Osteocyte (in vitro differentiated cells): ENCODE measurements around the gene ORC1. TPM values are rescaled to one million over a fixed set of nuclear protein-coding genes. Genes with fewer than 3 reads are reported as not detected.

ENCODE experiments used
- DNase-seq: peaks from one replicate; pipeline ENCODE4 v3.0.0; 2021; ENCODE audit warnings: mixed read lengths; ENCODE audit not compliant: unreplicated experiment; ENCODE audit errors: extremely low spot score
- H3K27ac Mint-ChIP-seq: one replicate; pipeline ENCODE4 v1.8.0; 2021; ENCODE audit warnings: mild to moderate bottlenecking, mixed read lengths; ENCODE audit not compliant: unreplicated experiment
- H3K27me3 Mint-ChIP-seq: one replicate; pipeline ENCODE4 v1.8.0; 2021; ENCODE audit warnings: mixed read lengths; ENCODE audit not compliant: unreplicated experiment
- H3K36me3 Mint-ChIP-seq: one replicate; pipeline ENCODE4 v1.8.0; 2021; ENCODE audit warnings: mixed read lengths; ENCODE audit not compliant: unreplicated experiment
- H3K4me1 Mint-ChIP-seq: one replicate; pipeline ENCODE4 v1.8.0; 2021; ENCODE audit warnings: mixed read lengths; ENCODE audit not compliant: unreplicated experiment
- H3K4me3 Mint-ChIP-seq: one replicate; pipeline ENCODE4 v1.8.0; 2021; ENCODE audit warnings: mild to moderate bottlenecking, moderate library complexity, mixed read lengths; ENCODE audit not compliant: unreplicated experiment
- H3K9me3 Mint-ChIP-seq: one replicate; pipeline ENCODE4 v1.8.0; 2021; ENCODE audit warnings: mixed read lengths; ENCODE audit not compliant: unreplicated experiment
- total RNA-seq: library from RNA; stranded (reverse); gene quantifications from 2 replicates; pipeline ENCODE4 v1.2.1, GENCODE V29; 2021
- TF ChIP-seq, protein P1 (sequence below): fragments of 200-600 bp; sonication (generic); IDR thresholded peaks from 2 replicates; pipeline ENCODE4 v1.5.0; 2021; ENCODE audit warnings: antibody characterized with exemption, mild to moderate bottlenecking, moderate library complexity

ORC1 gene
- total RNA-seq, 1 donor from 2014 or later, result 3.0 TPM

DNA sequence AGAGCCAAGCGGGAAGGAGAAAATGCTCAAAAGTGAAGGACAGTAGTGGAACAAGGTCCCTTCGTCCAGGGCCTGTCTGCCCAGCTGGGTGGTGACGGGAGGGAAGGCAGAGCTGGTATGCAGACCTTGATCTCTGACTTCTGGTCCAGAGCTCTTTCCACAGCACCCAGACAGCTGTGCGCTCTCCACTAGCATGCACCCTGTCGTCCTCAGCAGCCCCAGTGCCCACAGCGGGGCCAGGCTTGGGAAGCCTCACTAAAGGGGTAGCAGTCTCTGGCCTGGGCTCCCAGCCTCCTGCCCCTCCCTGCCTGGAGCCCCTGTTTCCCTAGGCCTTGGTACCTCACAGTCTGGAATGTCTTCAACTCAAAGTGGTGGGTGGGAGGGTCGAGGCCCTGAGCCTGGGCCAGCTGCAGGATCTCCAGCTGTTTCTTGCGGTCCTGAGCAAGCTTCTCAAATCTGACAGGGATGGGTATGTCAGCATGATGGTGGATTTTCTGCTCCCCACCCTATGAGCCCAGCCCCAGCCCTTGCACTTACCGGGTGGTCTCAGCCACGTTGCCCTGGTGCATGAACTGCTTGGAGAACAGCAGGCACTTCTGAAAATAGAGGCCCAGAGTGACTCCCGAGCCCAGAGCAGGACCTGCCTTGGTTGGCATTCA is 48.2 kb downstream of the ORC1 start:
- no peak for DNase-seq
- H3K4me3 Mint-ChIP-seq, result no peak overlapping the region
- peaks cover 63% of the 10 kb centered on the region for H3K36me3 Mint-ChIP-seq
- H3K27me3 Mint-ChIP-seq, result no peaks in the 10 kb centered on the region
- no peaks in the 10 kb centered on the region for H3K9me3 Mint-ChIP-seq
- no peak overlapping the region for H3K27ac Mint-ChIP-seq
- no peaks in the 10 kb centered on the region for H3K4me1 Mint-ChIP-seq
- TF ChIP-seq, protein P1, sequence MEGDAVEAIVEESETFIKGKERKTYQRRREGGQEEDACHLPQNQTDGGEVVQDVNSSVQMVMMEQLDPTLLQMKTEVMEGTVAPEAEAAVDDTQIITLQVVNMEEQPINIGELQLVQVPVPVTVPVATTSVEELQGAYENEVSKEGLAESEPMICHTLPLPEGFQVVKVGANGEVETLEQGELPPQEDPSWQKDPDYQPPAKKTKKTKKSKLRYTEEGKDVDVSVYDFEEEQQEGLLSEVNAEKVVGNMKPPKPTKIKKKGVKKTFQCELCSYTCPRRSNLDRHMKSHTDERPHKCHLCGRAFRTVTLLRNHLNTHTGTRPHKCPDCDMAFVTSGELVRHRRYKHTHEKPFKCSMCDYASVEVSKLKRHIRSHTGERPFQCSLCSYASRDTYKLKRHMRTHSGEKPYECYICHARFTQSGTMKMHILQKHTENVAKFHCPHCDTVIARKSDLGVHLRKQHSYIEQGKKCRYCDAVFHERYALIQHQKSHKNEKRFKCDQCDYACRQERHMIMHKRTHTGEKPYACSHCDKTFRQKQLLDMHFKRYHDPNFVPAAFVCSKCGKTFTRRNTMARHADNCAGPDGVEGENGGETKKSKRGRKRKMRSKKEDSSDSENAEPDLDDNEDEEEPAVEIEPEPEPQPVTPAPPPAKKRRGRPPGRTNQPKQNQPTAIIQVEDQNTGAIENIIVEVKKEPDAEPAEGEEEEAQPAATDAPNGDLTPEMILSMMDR, result no peak

- no peak for DNase-seq
- Mint-ChIP-seq H3K27me3 (no peaks in the 10 kb centered on the region), H3K36me3 (peaks cover 59% of the 10 kb centered on the region), H3K9me3 (no peaks in the 10 kb centered on the region), H3K27ac (no peak overlapping the region), H3K4me3 (no peak overlapping the region), H3K4me1 (no peaks in the 10 kb centered on the region)
- TF ChIP-seq, protein P1, result no peak
These were observed 48.8 kb downstream of the ORC1 start for GRCh38 chr1:52355436-52355835.

- peaks cover 43% of the 10 kb centered on the region for H3K36me3 Mint-ChIP-seq
- H3K4me1 Mint-ChIP-seq, result no peaks in the 10 kb centered on the region
- DNase-seq, result no peak
- TF ChIP-seq, protein P1, result no peak
- H3K4me3 Mint-ChIP-seq, result no peak overlapping the region
- no peak overlapping the region for H3K27ac Mint-ChIP-seq
- no peaks in the 10 kb centered on the region for H3K9me3 Mint-ChIP-seq
- H3K27me3 Mint-ChIP-seq, result no peaks in the 10 kb centered on the region
These were observed 51.5 kb downstream of the ORC1 start for GRCh38 chr1:52352690-52353089.

- Mint-ChIP-seq H3K27me3 (no peaks in the 10 kb centered on the region), H3K4me1 (no peaks in the 10 kb centered on the region), H3K36me3 (peaks cover 28% of the 10 kb centered on the region), H3K9me3 (no peaks in the 10 kb centered on the region), H3K27ac (no peak overlapping the region), H3K4me3 (no peak overlapping the region)
- DNase-seq, result no peak
- TF ChIP-seq, protein P1, result peak; percentile 33
These were observed 55.4 kb downstream of the ORC1 start for GRCh38 chr1:52348704-52349300.

- H3K27me3 Mint-ChIP-seq, result no peaks in the 10 kb centered on the region
- peaks cover 15% of the 10 kb centered on the region for H3K36me3 Mint-ChIP-seq
- DNase-seq, result no peak
- H3K4me1 Mint-ChIP-seq, result no peaks in the 10 kb centered on the region
- no peak overlapping the region for H3K4me3 Mint-ChIP-seq
- TF ChIP-seq, protein P1, result no peak
- H3K27ac Mint-ChIP-seq, result peak overlapping the region; percentile 4
- no peaks in the 10 kb centered on the region for H3K9me3 Mint-ChIP-seq
These were observed 57.6 kb downstream of the ORC1 start for GRCh38 chr1:52346653-52347052.
